ENCODE results near the gene IQUB.
"Not testable (repeated sequence)": the region's sequence is repeated elsewhere in the genome, so short reads cannot be mapped to it uniquely, and the experiment has no call there.

IQUB gene

GRCh38 chr7:123415625-123416024, 118.8 kb downstream of the IQUB start:
- no peak for DNase-seq (ENCODE audit: low read depth)

- peak; percentile 94 for DNase-seq (ENCODE audit: low read depth)
Observed at GRCh38 chr7:123410273-123410904, 124.0 kb downstream of the IQUB start.

GRCh38 chr7:123407951-123408350, 126.4 kb downstream of the IQUB start:
- DNase-seq (ENCODE audit: low read depth) = not testable (repeated sequence)
